ENCODE measurements around the gene SPATA25.

DNA sequence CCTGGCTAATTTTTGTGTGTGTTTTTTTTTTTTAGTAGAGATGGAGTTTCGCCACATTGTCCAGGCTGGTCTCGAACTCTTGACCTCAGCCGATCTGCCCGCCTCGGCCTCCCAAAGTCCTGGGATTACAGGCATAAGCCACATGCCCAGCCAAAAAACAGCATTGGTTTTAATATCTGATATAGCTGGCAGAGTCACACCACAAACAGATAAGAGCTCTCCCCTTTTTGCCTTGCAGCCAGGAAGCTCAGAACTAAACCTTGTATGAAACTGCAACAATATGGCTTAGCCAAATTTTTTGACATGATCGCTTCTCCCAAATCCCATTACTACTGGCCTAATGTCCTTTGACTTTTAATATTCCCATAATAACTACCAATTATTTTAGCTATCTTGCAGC, 35.1 kb downstream of the SPATA25 start:
- TF ChIP-seq, protein P1, sequence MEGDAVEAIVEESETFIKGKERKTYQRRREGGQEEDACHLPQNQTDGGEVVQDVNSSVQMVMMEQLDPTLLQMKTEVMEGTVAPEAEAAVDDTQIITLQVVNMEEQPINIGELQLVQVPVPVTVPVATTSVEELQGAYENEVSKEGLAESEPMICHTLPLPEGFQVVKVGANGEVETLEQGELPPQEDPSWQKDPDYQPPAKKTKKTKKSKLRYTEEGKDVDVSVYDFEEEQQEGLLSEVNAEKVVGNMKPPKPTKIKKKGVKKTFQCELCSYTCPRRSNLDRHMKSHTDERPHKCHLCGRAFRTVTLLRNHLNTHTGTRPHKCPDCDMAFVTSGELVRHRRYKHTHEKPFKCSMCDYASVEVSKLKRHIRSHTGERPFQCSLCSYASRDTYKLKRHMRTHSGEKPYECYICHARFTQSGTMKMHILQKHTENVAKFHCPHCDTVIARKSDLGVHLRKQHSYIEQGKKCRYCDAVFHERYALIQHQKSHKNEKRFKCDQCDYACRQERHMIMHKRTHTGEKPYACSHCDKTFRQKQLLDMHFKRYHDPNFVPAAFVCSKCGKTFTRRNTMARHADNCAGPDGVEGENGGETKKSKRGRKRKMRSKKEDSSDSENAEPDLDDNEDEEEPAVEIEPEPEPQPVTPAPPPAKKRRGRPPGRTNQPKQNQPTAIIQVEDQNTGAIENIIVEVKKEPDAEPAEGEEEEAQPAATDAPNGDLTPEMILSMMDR (IDR thresholded peaks at IDR 0.05) = no peak
- TF ChIP-seq POLR2A (IDR thresholded peaks at IDR 0.05) = no peak
